HG03342 (cell line): ENCODE measurements around the gene PITPNM3.
A peak's percentile ranks its signal among the peaks of the same experiment; 100 is the strongest.

ENCODE experiments used
- ATAC-seq: cut with Tn5 transposase; IDR thresholded peaks from one replicate; pipeline ENCODE4 v1.9.1; 2021; ENCODE audit warnings: mild to moderate bottlenecking, moderate library complexity; ENCODE audit not compliant: unreplicated experiment

Gene PITPNM3

GRCh38 chr17:6450926-6451832 lies 105.2 kb downstream of the PITPNM3 start:
- no peak for ATAC-seq

- no peak for ATAC-seq
Measured at GRCh38 chr17:6449307-6449706, 107.0 kb downstream of the PITPNM3 start.

- no peak for ATAC-seq
Measured at GRCh38 chr17:6448473-6448872, 107.9 kb downstream of the PITPNM3 start.

GRCh38 chr17:6446516-6447100 lies 109.7 kb downstream of the PITPNM3 start:
- no peak for ATAC-seq

GRCh38 chr17:6444571-6445335 lies 111.6 kb downstream of the PITPNM3 start:
- no peak for ATAC-seq

- peak; percentile 86 for ATAC-seq
Measured at GRCh38 chr17:6443692-6444570, 112.4 kb downstream of the PITPNM3 start, which contains the start of gene PIMREG. PIMREG (plus strand) TSS chr17:6444455; CDS start chr17:6445111, 656 bp downstream.

GRCh38 chr17:6442775-6443174 lies 113.6 kb downstream of the PITPNM3 start:
- no peak for ATAC-seq

GRCh38 chr17:6439951-6440350 lies 116.4 kb downstream of the PITPNM3 start:
- ATAC-seq, result no peak

- ATAC-seq, result no peak
Measured at GRCh38 chr17:6437956-6438355, 118.4 kb downstream of the PITPNM3 start.

- ATAC-seq, result no peak
Measured at GRCh38 chr17:6437466-6437865, 118.9 kb downstream of the PITPNM3 start.

GRCh38 chr17:6435968-6436367 lies 120.4 kb downstream of the PITPNM3 start:
- no peak for ATAC-seq

GRCh38 chr17:6435051-6435450 lies 121.3 kb downstream of the PITPNM3 start, which contains the start of gene AIPL1:
AIPL1 (minus strand) TSS chr17:6435121; CDS start chr17:6435104, 17 bp downstream.
- ATAC-seq, result no peak

- ATAC-seq, result no peak
Measured at GRCh38 chr17:6430769-6431168, 125.6 kb downstream of the PITPNM3 start.

GRCh38 chr17:6429266-6429665 lies 127.1 kb downstream of the PITPNM3 start:
- no peak for ATAC-seq

- no peak for ATAC-seq
Measured at GRCh38 chr17:6428207-6428965, 128.0 kb downstream of the PITPNM3 start.

GRCh38 chr17:6427279-6427781 lies 129.0 kb downstream of the PITPNM3 start:
- no peak for ATAC-seq

GRCh38 chr17:6426356-6427101 lies 129.8 kb downstream of the PITPNM3 start:
- ATAC-seq, result no peak

- no peak for ATAC-seq
Measured at GRCh38 chr17:6425407-6425806, 130.9 kb downstream of the PITPNM3 start.

- ATAC-seq, result no peak
Measured at GRCh38 chr17:6423931-6424330, 132.4 kb downstream of the PITPNM3 start.
